ENCODE results near the gene RPS14. TPM values are rescaled to one million over a fixed set of nuclear protein-coding genes. Genes with fewer than 3 reads are reported as not detected.

RPS14 gene
- total RNA-seq, 1 donor from 2014 or later = 4,086 TPM

DNA sequence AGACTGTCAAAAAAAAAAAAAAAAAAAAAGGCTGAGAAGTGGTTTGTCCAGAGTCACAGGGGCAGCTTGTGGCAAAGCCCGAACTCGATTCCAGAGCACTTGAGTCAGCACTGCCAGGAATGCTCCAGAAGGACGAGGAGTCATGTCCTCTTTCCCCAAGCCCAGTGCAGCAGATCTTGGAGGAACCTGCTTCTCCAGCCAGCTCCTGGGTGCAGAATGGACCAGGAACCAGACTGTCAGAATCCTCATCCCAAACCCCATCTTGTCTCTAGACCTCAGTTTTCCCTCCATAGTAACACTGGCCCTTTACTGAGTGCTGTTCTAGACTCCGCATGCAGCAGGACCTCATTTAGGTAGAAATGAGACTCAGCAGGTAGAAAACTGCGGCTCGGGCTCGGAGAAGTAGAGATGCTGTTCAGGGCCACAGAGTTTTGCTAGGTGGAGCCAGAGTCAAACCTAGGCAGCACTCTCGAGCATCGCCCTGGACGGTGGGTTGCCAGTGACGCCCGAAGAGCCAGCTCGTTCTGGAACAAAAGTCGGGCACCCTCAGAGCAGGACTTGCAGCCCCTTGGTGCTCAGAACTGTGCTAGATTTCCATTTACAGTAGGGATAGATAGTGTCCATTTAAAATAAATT is 52.3 kb downstream of the RPS14 start:
- Mint-ChIP-seq H3K9me3 (no peaks in the 10 kb centered on the region), H3K36me3 (ENCODE audit: low read depth) (peaks cover 86% of the 10 kb centered on the region), H3K27ac (peak overlapping the region; percentile 53), H3K4me3 (no peak overlapping the region), H3K4me1 (peaks cover 42% of the 10 kb centered on the region), H3K27me3 (no peaks in the 10 kb centered on the region)
- ChIA-PET CTCF (interaction anchor here (1.3 to 10.0 kb wide), 7 partner anchors 10 to 60 kb away, joined by 4 to 175 read pairs (median 9); partner anchors contain the start of genes CD74 and RPS14), POLR2A (interaction anchor here (0.6 to 30.4 kb wide), 5 partner anchors 12 to 83 kb away, joined by 3 to 2478 read pairs (median 5); partner anchors contain the start of genes CD74 and RPS14)
- intact Hi-C loops (cut with micrococcal nuclease) = no loop called here
- TF ChIP-seq, protein P1, sequence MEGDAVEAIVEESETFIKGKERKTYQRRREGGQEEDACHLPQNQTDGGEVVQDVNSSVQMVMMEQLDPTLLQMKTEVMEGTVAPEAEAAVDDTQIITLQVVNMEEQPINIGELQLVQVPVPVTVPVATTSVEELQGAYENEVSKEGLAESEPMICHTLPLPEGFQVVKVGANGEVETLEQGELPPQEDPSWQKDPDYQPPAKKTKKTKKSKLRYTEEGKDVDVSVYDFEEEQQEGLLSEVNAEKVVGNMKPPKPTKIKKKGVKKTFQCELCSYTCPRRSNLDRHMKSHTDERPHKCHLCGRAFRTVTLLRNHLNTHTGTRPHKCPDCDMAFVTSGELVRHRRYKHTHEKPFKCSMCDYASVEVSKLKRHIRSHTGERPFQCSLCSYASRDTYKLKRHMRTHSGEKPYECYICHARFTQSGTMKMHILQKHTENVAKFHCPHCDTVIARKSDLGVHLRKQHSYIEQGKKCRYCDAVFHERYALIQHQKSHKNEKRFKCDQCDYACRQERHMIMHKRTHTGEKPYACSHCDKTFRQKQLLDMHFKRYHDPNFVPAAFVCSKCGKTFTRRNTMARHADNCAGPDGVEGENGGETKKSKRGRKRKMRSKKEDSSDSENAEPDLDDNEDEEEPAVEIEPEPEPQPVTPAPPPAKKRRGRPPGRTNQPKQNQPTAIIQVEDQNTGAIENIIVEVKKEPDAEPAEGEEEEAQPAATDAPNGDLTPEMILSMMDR (IDR thresholded peaks at IDR 0.05) = no peak
- DNase-seq (no peak), ATAC-seq (ENCODE audit: low read depth) (no peak)

DNA sequence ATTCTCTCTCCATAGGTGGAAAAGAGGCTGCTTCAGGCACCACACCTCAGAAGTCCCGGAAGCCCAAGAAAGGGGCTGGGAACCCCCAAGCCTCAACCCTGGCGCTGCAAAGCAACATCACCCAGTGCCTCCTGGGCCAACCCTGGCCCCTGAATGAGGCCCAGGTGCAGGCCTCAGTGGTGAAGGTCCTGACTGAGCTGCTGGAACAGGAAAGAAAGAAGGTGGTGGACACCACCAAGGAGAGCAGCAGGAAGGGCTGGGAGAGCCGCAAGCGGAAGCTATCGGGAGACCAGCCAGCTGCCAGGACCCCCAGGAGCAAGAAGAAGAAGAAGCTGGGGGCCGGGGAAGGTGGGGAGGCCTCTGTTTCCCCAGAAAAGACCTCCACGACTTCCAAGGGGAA is 53.3 kb downstream of the RPS14 start:
- Mint-ChIP-seq H3K4me1 (peaks cover 35% of the 10 kb centered on the region), H3K36me3 (ENCODE audit: low read depth) (peaks cover 85% of the 10 kb centered on the region), H3K9me3 (no peaks in the 10 kb centered on the region), H3K4me3 (no peak overlapping the region), H3K27me3 (no peaks in the 10 kb centered on the region), H3K27ac (peak overlapping the region; percentile 61)
- TF ChIP-seq, protein P1 (IDR thresholded peaks at IDR 0.05) = no peak
- intact Hi-C loops (cut with micrococcal nuclease) = no loop called here
- CTCF ChIA-PET = interaction anchor here (1.4 to 10.0 kb wide), 3 partner anchors 10 to 54 kb away, joined by 6 to 175 read pairs (median 21); partner anchors contain the start of gene RPS14
- DNase-seq (no peak), ATAC-seq (ENCODE audit: low read depth) (no peak)
- POLR2A ChIA-PET = interaction anchor here (12.3 to 30.4 kb wide), 2 partner anchors 30 to 55 kb away, joined by 125 to 2478 read pairs; partner anchors contain the start of genes CD74 and RPS14

DNA sequence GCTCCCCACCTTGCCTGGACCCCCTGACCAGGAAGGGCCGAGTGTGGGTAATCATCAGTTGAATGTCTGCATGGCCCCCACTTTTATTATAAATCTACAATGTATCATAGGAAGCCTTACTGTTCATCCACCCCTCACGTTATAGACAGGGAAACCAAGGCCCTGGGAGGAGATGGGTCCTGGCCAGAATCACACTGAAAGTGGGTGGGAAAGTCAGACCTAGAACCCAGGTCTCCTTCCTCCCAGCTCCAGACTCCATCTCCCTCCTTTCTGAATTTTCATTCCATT is 53.9 kb downstream of the RPS14 start:
- H3K36me3 Mint-ChIP-seq (ENCODE audit: low read depth) = peaks cover 85% of the 10 kb centered on the region
- no peaks in the 10 kb centered on the region for H3K27me3 Mint-ChIP-seq
- peaks cover 28% of the 10 kb centered on the region for H3K4me1 Mint-ChIP-seq
- CTCF ChIA-PET = interaction anchor here (1.4 to 10.0 kb wide), 3 partner anchors 9 to 54 kb away, joined by 6 to 175 read pairs (median 21); partner anchors contain the start of gene RPS14
- TF ChIP-seq, protein P1 (IDR thresholded peaks at IDR 0.05) = no peak
- no peak overlapping the region for H3K4me3 Mint-ChIP-seq
- intact Hi-C loops (cut with micrococcal nuclease) = no loop called here
- DNase-seq (no peak), ATAC-seq (ENCODE audit: low read depth) (no peak)
- no peak overlapping the region for H3K27ac Mint-ChIP-seq
- POLR2A ChIA-PET = interaction anchor here (1.4 to 30.4 kb wide), 2 partner anchors 31 to 53 kb away, joined by 3 to 2478 read pairs; partner anchors contain the start of gene CD74
- H3K9me3 Mint-ChIP-seq = no peaks in the 10 kb centered on the region

DNA sequence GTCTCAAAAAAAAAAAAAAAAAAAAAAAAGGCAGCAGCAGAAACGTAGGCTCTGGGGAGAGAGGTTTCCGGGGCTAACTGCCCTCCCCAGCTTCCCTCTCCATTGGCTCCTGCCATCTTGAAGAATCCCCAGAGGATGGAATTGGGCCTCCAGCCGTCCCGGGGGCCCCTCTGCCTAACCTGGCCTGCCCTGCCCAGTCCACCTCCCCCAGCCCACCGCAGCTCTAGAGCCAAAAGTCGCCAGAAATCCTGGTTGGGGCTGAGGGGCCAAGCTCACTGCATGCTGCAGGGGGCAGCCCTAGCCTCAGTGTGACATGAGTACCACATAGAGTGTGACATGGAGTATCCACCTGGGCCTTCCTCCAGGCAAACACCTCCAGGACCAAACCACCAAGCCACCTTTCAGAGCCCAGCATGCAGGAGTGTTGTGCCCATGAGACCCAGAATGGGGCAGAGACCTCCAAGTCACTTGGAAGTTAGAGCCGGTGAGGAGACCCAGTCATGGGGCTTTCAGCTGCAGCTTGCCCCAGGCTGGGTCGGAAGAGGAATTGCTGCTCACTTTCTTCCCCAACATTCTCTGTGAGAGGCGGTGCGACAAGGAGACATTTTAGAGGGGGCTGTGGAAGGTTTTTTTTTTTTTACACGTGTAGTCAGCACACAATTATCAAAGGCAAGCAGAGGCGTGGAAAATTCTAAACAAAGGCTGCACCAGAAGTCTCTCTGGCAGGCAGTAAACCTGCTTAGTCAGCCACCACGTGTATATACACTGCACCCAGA is 54.4 kb downstream of the RPS14 start:
- TF ChIP-seq, protein P1 (IDR thresholded peaks at IDR 0.05) = no peak
- ChIA-PET POLR2A (interaction anchor here (0.6 to 30.4 kb wide), 5 partner anchors 29 to 62 kb away, joined by 3 to 2478 read pairs (median 5); partner anchors contain the start of genes CD74 and RPS14), CTCF (interaction anchor here (1.4 to 10.0 kb wide), 2 partner anchors 8 to 39 kb away, joined by 6 to 175 read pairs; no protein-coding TSS in a partner anchor)
- Mint-ChIP-seq H3K27me3 (no peaks in the 10 kb centered on the region), H3K27ac (no peak overlapping the region), H3K9me3 (no peaks in the 10 kb centered on the region), H3K4me3 (no peak overlapping the region), H3K4me1 (peaks cover 23% of the 10 kb centered on the region), H3K36me3 (ENCODE audit: low read depth) (peaks cover 85% of the 10 kb centered on the region)
- intact Hi-C loops (cut with micrococcal nuclease) = no loop called here
- no peak for DNase-seq
- no peak for ATAC-seq (ENCODE audit: low read depth)

Measured in activated B cell treated with CpG ODN at 0.5 μM for 24 hours (primary cell).